Middle frontal gyrus (tissue), 1 donor: ENCODE results near the gene C1QTNF1.

Experiments
- DNase-seq: peaks from one replicate; pipeline ENCODE4 v3.0.0-alpha.2; 2015; ENCODE audit warnings: low spot score; ENCODE audit errors: extremely low spot score

Gene C1QTNF1

DNA sequence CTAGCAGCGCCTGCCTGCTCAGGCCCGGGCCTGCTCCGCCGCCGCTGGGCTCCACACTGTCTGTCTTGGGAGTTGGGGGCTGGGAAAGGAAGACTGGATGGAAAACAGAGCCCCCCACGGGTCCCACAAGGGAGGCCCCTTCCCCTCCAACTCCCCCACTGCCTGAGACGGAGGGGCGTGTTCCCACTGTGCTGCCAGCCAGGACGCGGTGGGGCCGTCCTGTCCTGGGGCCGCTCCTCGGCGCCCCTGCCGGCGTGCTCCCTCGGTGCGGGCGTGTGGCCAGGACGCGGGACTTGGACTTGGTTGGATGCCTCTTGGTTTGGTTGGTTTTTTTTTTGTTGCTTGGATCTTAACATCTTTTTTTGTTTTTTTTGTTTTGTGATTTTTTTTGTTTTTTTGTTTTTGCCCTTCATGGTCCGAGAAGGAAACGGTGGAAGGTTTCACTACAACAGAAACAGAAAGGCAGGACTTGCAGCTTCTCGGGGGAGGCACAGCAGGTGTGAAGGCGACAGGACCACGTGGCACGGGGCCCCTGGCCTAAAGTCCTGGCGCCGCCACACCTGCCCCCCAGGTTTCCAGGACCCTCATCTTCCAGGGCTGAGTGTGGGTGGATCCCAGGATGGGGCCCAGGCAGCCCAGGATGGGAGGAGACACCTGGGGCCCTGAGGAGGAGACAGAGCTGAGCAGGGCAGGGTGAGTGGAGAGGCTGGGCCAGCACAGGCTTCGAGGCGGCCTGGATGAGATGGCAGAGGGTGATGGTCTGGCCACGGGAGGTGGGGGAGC is 66.7 kb downstream of the C1QTNF1 start:
- no peak for DNase-seq

DNA sequence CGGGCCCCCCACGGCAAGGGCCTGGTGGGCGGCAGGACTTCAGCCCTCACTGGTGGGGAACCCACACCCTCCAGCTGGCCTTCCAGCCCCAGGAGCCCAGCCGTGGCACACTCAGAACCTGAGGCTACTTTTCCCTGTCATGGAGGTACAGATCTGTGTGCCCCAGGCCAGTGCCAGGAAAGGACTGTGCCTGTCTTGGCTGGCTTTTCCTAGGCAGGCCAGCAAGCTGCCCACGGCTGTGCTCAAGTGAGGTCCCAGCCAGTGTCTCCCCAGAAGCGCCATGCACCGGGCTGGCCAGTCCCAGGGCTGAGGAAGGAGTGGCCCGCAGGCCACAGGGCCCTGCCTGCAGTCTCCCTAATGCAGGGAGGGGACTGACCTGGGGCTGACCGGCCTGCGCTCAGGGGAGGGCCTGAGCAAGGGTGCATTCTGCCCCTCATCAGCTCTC is 67.3 kb downstream of the C1QTNF1 start:
- no peak for DNase-seq

DNA sequence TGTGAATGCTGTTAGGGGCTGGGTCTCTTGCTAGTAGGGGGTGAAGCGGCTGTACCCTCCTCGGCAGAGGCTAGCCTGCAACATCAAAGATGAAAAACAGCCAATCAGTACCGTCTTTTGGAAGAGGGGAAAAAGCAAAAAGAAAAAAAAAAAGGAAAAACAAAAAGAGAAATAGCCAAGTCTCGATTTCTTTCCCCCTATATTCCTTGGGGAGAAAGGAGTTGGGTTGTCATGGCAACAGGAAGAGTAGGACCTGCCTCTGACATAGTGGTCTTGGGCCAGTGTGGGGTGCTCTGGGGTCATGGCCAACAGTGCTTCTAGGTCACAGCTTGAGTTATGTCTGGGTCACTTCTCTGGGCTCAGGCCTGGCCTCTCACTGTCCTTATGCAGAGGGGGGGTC is 68.6 kb downstream of the C1QTNF1 start:
- DNase-seq: no peak

DNA sequence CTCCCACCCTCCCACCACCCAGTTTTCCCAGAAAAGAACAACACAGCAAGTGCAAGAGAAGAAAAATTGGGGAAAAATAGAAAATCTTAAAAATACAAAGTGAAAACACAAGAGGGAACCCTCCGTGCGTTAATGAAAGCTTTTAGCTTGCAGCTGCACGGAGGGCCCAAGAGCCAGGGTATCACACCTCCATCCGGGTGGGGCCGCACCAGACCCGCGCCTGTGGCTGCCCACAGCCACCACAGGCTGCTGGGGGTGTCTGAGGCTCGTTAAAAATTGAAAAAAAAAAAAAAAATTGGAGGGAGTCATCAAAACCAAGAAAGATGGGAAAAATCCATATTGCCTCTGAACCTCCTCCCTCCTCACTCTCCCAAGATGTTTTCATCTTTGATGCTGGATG is 69.3 kb downstream of the C1QTNF1 start:
- DNase-seq: no peak

DNA sequence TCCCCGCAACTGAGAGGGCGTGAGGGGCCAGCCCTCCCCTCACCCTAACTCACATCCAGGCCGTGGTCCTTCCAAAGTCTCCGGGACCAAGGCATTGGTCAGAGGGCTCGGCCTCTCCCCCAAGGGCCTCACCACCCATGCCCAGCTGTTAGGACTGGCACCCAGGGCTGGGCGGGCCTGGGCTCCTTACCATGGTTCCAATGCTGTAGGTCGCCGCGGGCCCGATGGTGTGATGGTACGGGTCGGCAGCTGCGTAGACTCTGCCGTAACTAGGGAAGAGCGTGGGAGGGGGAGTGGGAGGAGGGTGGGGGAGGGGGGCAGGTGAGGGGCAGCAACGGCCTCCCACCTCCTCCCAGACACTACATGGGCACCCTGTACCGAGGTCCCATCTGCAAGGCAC is 70.3 kb downstream of the C1QTNF1 start:
- no peak for DNase-seq

DNA sequence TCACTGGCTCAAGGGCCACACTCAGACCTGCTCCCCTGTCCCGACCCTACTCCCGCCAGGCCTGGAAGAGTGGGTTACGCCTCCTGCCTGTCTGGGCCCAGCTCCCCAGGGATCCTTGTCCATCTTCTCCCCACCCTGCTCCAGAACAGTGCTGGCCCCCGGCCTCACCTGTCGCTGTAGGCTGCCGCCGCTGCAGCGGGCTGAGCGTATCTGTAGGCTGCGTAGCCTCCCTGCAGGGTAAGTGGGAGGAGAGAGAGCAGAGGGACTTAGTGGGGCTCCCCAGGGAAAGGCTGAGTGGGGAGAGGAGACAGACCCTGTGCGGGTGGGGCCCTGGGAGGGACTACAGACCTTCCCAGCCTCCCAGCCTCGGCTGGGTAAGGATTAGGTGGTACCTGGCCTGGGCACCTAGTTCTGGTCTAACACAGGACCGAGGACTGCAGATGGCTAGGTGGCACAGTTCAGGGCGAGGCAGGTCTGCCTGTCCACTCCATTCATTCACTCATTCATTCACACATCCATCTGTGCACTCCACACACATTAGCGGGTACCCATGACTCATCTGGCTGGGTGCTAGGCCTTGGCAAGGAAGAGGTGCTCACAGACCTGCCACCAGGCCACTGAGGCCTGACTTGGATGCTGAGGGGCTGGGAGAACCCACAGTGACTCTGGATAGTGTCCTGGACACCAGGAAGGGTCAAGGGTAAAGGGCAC is 71.5 kb downstream of the C1QTNF1 start:
- DNase-seq: no peak

DNA sequence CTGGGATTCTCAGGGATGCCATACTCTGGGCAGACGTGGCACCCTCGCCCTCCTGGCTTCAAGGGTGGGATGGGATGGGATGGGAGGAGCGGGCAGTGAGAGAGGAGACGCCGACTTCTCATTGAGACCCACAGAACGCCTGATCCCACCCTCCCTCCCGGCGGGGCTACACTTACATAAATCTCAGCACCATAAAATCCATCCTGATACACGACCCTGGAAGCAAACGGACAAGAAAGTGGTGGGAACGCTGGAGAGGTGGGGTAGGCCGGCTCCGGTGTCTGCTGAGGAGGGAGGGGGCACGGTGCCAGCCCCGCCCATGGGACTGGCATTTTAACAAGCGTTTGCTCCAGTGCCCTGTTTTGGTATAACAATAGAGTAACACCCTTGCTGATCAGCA is 72.5 kb downstream of the C1QTNF1 start:
- DNase-seq: no peak

DNA sequence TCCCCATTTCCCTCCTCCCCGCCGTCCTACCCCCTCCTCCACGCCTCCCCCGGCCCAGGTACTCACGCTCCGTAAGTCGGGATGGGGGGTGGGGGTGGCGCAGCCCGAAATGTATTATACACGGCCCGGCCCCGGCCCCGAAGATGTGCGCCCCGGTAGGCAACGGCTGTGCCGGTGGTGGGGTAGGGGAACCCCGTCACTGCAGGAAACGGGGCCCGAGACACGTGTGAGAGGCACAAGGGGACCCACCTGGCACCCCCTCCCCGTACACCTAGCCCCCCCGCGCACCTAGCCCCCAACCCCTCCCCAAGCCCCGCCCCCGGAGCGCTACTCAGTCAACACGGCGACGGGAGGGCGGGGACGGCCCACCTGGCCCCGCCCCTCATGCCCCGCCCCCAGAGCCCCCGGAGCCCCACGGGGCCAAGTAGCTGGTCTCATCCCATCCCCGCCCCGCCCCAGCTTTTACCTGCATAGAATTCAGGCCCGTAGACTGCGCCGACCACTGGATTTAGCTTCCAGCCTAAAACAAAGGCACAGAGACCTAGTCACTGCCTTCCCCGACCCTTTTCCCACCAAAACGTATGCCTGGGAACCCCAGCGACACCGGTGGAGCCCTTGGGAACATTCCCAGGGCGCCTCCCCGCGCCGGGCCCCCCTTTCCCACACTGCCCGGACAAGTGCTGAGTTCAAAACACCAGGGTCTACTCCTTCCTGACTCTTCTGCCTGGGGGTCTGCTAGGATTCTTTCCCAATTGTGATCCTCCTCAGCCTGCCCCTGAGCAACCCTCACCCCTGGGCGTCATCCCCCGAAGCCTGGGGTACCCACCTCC is 73.5 kb downstream of the C1QTNF1 start:
- DNase-seq: no peak

DNA sequence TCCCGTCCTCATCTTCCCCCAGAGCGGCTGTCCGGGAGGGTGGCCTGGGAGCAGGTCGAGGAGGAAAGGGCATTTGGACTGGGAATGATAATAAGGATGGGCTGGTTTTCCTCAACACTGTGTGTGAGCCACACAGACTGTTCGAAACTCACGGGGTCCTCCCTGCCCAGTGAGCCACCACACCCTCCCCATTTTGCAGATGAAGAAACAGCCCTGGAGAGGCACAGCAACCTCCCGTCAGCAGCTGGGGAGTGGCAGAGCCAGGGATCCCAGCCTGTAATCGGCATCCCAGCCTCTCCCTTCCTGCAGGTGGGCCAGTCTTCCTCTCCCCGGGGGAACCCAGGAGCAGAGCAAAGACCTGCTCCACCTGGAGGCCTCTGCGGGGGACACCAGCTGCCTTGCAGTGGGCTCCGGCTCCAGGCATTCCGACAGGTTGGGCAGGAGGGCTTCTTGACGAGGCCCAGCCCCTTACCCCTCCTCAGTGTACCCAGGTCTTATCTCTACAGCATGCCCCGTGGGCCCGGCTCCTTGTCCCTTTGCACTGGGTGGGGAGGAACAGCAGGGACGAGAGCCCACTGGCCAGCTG is 74.4 kb downstream of the C1QTNF1 start:
- DNase-seq: no peak
